ENCODE measurements around the gene DPY19L1. TPM values are rescaled to one million over a fixed set of nuclear protein-coding genes. Genes with fewer than 3 reads are reported as not detected.

DPY19L1 gene
- total RNA-seq, 1 experiment from 2014 or later, result 14.3 TPM

DNA sequence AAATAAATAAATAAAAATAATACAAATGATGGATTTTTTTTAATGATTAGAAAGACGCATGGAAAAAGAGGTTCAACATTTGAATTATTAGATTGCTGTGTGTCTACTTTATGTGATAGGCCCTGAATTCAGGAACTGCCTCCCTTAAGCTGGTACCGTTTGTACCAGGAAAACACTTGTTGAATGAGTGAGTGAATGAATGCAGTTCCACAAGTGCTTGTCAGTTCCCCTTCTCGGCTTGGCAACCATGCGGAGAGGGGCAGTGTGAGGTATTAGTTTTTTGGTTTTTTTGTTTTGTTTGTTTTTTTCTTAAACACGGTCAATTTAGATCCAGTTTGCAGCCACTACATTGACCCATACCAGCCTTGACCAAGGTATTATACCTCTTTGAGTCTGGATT is 2.1 kb upstream of the DPY19L1 start:
- Mint-ChIP-seq H3K9me3 (no peaks in the 10 kb centered on the region), H3K4me1 (peaks cover 26 to 27% of the 10 kb centered on the region in 2 experiments), H3K27me3 (ENCODE audit: low read depth) (peaks cover 8% of the 10 kb centered on the region), H3K27ac (no peak overlapping the region), H3K4me3 (no peak overlapping the region), H3K36me3 (ENCODE audit: insufficient read depth in 1 of 3, low read depth in 3 of 3) (no peaks in the 10 kb centered on the region)
- no peak for DNase-seq
- Histone ChIP-seq H4K20me1 (ENCODE audit: control insufficient read depth, insufficient read depth, insufficient read length) (no peaks in the 10 kb centered on the region), H2BK20ac (ENCODE audit: low read depth, low read length, poor library complexity, severe bottlenecking) (no peak overlapping the region), H3K9ac (ENCODE audit: extremely low read depth, insufficient read length, low read length) (no peak overlapping the region), H3K9me3 (ENCODE audit: control insufficient read depth, low read depth, low read length) (no peaks in the 10 kb centered on the region), H3K27me3 (ENCODE audit: insufficient read depth, low read length) (no peaks in the 10 kb centered on the region), H2AFZ (ENCODE audit: low read length) (no peak overlapping the region), H3K14ac (ENCODE audit: insufficient read depth, low read length) (no peak overlapping the region), H2AK5ac (ENCODE audit: insufficient read length, low read length) (no peak overlapping the region), H3K56ac (ENCODE audit: insufficient read length, low read depth, low read length) (no peak overlapping the region), H4K8ac (replicated peaks; ENCODE audit: insufficient read length, low read depth, low read length) (no peak overlapping the region), H3K79me1 (ENCODE audit: insufficient read depth, low read depth, low read length, poor library complexity, severe bottlenecking) (no peaks in the 10 kb centered on the region), H2BK12ac (ENCODE audit: insufficient read length, low read depth, low read length) (no peak overlapping the region), H4K91ac (ENCODE audit: insufficient read length, low read depth, low read length) (no peak overlapping the region), H3K23ac (ENCODE audit: insufficient read length, low read depth, low read length) (no peak overlapping the region), H3K23me2 (ENCODE audit: insufficient read length, low read depth, low read length, poor library complexity, severe bottlenecking) (peaks cover 8% of the 10 kb centered on the region), H2BK15ac (ENCODE audit: low read depth, low read length) (no peak overlapping the region), H3K79me2 (ENCODE audit: insufficient read depth, low read length) (peaks cover 4% of the 10 kb centered on the region; the same call in 1 of the 2 replicates), H3K4me2 (ENCODE audit: insufficient read depth, insufficient read length, low read length) (no peak overlapping the region), H4K5ac (ENCODE audit: insufficient read length, low read depth, low read length) (no peak overlapping the region), H3K18ac (ENCODE audit: insufficient read length, low read depth, low read length) (no peak overlapping the region), H3K4me1 (ENCODE audit: insufficient read depth, low read length) (no peaks in the 10 kb centered on the region), H3K4ac (ENCODE audit: low read depth, low read length) (no peak overlapping the region), H3K27ac (ENCODE audit: insufficient read length, low read depth, low read length) (no peak overlapping the region), H2BK120ac (ENCODE audit: low read depth, low read length, poor library complexity, severe bottlenecking) (no peak overlapping the region), H3T11ph (ENCODE audit: low read length) (no peak overlapping the region), H2BK5ac (ENCODE audit: insufficient read length, low read length) (no peak overlapping the region)
- TF ChIP-seq, protein P1, sequence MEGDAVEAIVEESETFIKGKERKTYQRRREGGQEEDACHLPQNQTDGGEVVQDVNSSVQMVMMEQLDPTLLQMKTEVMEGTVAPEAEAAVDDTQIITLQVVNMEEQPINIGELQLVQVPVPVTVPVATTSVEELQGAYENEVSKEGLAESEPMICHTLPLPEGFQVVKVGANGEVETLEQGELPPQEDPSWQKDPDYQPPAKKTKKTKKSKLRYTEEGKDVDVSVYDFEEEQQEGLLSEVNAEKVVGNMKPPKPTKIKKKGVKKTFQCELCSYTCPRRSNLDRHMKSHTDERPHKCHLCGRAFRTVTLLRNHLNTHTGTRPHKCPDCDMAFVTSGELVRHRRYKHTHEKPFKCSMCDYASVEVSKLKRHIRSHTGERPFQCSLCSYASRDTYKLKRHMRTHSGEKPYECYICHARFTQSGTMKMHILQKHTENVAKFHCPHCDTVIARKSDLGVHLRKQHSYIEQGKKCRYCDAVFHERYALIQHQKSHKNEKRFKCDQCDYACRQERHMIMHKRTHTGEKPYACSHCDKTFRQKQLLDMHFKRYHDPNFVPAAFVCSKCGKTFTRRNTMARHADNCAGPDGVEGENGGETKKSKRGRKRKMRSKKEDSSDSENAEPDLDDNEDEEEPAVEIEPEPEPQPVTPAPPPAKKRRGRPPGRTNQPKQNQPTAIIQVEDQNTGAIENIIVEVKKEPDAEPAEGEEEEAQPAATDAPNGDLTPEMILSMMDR (conservative IDR thresholded peaks at IDR 0.05), result no peak
- WGBS (ENCODE audit: extremely low coverage, insufficient read length, low lambda C conversion rate), result no CpG with 5 or more reads among the region's 5 CpGs

All from H9 (cell line).